NAMALWA (cell line): ENCODE results near the gene SPTBN2.

Experiments used
- DNase-seq: peaks from one replicate; pipeline ENCODE4 v3.0.0-alpha.2; 2015; ENCODE audit warnings: low spot score

The SPTBN2 gene

DNA sequence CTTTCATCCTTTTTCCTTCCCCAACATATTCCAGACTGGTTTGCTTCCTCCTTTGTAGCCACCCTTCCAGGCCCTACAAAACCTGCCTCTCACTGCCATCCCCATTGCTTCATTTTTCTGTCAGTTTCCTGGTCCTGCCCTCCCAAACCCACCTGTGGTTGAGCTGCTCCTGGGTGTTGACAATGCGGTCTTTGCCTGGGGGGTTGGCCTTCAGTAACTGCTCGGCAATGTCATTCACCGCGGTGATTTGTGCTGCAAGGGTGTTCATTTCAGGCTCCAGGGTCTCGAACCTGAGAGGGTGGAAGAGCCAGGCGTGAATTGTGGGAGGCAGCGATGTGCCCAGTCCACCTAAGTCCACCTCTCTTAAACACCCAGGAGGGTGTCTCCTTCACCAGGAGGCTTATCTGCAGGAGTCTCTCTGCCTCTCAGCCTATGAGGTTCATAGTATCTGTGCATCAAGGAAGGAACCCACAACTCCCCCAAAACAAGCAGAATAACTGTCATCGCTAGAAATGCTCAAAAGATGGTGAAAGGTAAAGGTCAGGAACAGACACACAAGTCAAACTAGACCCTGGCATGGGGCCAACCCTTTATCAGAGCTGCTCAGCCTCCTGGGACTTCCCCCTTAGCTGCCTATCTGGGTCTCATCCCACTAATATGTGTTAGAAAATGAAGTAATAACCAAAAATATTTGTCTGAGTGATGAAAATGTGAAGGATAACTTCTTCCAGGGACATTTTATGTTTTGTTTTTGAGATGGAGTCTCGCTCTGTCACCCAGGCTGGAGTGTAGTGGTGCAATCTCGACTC lies 27.4 kb downstream of the SPTBN2 start:
- no peak for DNase-seq

DNA sequence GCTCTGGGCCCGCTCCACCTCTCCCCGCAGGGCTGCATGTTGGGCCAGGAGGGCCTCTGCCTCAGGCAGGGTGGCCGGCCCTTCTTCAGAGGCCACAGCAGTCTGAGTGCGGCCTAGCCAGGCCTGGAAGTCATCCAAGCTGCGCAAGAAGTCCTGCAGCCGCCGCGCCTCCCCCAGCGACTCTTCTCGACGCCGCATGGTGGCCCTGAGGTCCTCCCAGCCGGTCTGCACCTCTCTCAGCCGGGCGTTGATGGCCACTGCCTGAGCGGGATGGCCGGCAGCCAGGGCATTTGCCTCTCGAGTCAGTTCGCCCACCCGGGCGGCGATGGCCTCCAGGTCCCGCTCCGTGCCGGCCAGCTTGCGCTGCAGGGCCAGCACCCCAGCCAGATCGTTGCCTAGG lies 28.3 kb downstream of the SPTBN2 start:
- no peak for DNase-seq

DNA sequence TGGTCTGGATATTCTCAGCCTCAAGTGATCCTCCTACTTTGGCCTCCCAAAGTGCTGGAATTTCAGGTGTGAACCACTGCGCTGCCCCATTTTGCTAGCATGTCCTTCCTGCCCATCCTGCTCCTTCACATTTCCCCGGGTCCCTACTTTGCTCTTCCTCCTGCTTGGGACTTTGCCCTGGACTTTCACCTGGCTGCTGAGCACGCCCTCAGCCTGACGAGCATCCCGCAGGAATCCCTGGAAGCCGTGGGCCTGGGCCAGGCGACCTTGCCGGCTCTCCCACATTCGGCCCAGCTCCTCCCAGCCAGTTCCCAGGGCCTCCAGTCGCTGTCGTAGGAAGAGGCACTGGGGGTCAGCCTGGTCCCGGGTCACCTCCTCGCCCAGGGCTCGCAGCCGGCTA lies 28.7 kb downstream of the SPTBN2 start:
- no peak for DNase-seq

DNA sequence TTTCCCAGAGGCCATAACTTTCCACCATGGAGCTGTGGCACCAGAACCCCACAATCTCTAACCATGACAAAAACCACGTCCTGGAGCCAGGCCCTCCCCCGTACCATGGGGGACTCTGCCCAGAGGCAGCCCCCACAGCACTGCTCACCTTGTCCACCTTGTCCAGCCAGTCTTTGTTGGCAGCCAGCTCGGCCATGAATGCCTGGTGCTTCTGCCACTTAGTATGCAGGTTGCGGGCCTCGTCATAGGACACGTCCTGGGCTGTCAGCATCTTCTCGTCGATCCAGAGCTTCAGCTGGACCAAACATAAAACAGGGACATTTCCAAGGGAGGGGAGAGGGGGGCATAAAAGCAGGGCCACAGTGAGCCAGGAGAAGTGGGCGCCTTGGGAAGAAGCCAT lies 30.5 kb downstream of the SPTBN2 start:
- no peak for DNase-seq

DNA sequence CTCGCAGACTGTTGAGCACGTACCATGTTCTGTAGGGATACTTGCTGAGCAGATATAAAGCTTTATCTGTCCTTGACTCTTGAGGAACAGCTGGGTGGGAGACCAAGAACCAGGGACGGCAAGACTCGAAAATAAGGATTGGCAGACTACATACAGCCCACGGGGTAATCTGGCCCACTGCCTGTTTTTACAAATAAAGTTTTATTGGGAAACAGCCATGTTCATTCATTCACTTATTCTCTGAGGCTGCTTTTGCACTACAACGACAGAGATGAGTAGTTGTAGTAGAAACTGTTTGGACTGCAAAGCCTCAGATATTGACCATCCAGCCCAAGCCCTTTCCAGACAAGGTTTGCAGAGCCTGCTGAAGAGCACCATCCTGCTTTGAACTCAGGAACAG lies 31.0 kb downstream of the SPTBN2 start:
- no peak for DNase-seq

DNA sequence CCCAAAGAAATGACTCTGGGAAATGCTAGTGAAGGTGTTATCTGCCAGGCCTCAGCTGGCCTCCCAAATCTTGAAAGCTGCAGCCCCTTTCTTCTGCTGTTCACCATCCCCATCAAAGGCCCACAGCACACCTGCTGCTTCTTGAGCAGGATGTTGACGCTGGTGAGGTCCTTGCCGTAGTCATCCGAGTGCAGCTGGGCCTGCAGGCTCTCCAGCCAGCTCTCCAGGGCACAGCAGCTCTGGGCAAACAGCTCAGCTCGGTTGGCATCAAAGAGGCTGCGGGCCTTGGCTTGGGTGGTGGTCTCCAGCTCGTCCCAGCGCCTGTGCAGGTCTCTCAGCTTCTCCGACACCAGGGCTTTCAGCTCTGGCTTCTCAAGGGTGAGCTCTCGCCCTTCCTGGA lies 32.9 kb downstream of the SPTBN2 start:
- no peak for DNase-seq

DNA sequence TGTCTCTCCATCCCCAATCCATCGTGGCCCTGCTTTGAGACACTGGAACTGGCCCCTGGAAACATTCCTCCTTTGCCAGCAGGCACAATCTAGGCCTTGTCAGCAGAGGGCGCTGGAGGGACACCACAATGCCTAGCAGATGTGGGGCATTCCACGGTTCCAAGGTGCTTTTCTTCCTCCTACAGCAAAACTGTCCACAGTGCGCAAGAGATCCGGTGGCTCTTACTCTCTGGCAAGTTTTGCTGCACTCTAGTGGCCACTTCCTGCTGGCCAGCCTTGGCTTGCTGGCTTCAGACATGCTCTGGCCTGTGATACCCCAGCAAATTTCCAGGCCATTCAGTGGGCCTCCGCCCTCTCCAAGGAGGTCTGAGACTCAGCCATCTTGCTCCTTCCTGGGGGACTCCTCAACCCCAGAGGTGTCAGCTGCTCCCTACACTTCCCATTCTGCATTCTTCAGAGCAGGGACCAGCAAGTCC lies 34.2 kb downstream of the SPTBN2 start:
- peak; percentile 87 for DNase-seq

DNA sequence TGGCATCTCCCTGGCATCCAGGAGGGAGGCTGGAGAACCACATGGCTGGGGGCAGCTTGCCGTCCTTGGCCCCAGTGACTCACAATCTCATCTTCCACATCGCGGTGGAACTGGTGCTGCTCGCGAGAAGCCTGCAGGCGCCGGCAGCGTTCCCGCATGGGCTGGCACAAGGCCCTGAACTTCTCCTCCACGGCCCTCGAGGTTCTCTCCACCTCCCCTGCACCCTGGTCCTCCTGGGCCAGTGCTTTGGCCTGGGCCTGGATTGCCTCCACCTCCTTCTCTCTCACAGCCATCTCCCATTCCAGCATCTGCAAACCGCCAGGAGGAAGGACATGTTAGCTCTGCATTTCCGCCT lies 35.0 kb downstream of the SPTBN2 start:
- DNase-seq, result no peak

DNA sequence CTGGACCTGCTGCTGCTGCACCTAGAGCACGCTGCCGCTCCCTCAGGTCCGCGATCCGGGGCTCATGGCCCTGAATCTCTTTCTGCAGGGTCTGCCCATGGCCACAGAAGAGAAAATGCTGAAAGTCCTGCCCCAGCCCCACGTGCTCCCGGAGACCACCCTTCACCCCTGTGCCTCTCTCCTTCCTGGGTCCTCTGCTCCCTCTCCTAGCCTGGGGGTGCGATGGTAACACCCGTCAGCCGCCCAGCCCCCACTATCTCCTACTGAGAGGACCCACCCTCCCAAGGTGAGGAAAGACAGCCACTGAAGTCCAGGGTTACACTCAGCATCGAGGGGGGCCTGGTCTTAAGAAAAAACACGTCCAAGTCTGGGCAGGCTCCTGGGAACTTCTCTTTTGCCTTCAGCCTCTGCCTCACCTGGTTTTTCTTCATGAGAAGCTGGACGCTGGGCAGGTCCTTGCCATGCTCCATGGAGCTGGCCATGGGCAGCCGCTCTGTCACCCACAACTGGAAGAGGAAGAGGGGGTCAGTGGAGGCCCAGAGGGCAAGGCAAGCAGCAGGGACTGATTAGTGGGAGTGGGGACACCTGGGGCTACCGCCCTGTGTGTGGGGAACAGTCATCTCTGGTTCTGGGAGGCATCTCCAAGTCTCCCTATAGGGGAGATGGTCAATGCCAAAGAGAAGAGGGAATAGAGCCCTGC lies 35.5 kb downstream of the SPTBN2 start:
- DNase-seq, result no peak

DNA sequence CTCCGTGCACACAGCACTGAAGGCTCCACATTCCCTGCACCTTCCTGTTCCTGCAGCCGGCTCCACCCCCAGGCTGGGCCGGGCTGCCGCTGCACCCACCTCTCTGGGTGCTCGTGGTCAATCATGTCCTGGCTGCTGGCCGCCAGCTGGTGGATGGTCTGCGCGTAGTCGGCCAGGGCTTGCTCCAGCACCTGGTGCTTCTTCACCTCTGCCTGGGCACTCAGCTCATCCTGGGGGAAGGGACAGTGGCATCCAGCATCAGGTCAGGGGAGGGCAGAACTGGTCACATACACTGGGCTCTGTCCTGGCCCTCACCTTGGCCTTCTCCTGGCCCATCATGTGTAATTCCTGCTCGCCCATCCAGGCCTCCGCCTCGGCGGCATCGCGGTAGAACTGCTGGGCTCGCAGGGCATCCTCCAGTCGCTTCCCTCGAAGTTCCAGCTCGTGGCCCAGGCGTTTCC lies 36.1 kb downstream of the SPTBN2 start:
- no peak for DNase-seq

DNA sequence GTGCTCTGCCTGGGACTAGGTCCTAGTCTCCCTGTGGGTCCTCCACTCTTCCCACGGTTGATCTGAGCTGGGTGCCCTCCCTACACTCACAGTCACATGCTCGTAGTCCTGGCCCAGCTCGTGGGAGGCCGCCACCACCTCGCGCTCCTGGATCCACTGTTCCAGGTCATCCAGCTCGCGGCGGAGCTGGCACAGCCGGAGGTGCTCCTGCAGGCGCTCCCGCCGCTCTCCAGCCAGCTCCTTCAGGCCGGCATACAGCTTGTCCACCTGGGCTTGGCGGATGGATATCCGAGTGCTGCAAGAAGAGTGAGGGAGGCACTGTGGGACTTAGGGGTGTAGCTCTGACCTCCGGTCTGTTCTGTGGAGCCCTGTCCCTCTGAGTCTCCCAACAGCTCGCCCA lies 36.6 kb downstream of the SPTBN2 start:
- no peak for DNase-seq

DNA sequence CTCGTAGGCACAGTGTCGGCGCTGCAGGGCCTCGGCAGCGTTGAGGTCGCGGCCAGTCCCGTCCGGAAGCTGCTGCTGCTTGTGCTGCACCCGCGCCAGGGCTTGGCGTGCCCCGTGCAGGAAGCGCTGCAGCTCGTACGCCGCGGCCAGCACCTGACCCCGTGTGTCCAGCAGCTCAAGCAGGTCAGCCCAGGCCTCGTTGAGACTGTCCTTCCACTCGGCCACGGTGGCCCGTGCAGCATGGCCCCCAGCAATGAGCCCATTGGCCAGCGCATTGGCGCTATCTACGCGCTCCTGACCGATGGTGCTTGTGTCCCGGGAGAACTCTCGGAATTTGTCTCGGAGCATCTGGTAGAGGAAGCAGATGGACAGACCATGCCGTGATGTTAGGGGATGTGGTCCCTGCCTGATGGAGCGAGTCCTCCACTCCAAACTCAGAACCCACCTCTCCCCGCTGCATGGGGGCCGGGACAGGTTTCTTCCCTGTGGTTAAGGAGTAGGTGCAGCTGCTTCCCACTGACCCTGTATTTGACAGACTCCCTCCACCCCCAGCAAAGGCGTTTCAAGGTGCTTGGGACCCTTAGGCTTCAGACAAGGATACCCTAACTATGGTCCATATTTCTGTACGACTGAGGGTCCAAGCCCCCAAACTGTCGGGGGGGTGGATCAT lies 37.6 kb downstream of the SPTBN2 start:
- no peak for DNase-seq

DNA sequence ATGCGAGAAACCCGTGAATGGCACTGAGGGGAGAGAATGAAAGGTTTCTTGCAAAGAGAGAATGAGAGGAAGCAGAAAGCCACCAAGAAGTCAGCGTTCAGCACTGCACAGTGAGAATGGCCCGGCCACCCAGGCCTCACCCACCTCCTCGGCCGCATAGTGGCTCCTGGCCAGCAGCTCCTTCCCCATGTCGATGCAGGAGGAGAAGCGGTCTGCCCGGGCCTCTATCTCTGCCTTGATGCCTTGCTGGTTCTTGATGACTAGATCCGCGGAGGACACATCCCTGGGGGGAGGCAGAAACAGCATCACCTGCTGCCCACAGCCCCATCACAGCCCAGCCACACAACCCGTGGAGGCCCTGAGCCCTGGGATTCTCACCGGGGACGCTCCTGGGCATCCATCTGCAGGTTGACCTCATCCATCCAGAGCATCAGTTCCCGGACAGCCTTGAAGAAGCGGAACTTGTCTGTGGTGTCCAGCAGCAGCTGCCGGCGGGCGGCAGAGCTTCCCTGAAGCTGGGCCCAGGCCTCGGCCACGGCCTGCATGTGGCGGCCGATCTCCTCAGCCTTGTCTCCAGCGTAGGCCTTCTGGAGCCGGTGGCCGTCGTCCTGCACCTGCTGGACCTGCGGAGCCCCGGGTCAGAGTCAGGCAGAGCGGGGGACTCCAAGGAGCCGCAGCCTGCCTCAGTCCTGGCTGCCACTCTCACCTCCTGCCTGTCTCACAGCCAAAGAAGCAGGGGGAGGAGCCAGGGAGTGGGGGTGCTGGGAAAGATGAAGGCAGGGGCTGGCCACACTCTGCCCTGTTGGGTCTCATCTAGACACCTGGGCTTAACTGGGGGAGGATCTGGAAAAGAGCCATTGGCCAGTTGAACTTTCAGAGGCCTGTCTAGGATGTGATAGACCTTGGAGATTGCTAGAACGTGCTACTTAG lies 39.1 kb downstream of the SPTBN2 start:
- DNase-seq, result no peak

DNA sequence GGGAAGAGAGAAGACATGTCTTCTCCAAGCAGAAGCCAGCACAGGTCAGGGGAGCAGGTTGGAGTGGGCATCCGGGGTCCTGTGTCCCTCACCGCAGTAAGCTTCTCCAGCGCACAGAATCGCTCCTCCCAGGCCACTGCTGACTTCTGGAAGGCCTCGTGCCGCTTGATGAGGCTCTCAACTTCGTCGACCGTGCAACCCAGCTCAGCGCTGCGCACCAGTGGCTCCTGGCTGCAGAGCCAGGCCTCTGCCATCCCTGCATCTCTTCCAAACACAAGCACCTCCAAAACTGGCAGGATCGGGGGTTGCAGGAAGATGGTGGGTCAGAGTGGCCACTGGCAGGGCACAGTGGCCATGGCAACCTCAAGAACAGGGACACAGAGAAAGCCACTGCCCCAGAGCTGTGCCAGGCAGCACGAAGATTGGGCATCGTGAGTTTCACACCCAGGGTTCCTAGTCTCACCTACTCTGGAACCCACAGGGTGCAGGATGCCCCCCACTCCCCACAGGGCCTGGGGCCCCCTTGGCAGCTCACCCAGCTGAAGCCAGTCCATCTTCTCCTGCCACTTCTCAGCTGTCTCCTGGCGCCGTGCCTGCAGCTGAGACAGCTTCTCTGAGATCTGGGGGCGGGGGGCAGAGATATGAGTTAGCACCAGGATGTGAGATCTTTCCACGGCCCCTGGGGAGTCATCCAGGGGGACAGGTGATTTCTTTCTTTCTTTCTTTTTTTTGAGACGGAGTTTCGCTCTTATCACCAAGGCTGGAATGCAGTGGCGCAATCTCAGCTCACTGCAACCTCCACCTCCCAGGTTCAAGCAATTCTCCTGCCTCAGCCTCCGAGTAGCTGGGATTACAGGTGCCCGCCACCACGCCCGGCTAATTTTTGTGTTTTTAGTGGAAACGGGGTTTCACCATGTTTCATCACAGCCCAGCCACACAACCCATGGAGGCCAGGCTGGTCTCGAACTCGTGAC lies 40.2 kb downstream of the SPTBN2 start:
- no peak for DNase-seq

DNA sequence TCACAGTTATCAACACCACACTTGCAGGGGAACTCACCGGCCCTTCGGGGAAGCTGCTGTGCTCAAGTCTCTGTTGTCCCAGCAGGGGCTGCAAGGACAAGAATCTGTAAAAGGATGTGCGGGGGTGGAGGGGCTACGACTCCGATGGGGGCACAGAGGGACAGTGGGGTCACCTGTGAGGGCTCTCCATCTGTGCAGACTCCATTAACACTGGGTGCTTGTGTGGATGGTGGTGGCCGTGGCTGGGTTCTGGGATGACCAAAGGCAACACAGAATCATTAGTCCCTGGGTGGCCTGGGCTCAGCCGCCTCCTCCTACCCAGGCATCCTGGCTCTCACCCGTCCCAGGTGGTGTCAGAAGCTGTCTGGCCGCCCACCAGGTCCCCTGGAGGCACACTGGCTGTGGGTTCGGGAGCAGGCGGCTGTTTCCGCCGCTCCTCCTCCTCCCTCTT lies 41.2 kb downstream of the SPTBN2 start:
- no peak for DNase-seq

DNA sequence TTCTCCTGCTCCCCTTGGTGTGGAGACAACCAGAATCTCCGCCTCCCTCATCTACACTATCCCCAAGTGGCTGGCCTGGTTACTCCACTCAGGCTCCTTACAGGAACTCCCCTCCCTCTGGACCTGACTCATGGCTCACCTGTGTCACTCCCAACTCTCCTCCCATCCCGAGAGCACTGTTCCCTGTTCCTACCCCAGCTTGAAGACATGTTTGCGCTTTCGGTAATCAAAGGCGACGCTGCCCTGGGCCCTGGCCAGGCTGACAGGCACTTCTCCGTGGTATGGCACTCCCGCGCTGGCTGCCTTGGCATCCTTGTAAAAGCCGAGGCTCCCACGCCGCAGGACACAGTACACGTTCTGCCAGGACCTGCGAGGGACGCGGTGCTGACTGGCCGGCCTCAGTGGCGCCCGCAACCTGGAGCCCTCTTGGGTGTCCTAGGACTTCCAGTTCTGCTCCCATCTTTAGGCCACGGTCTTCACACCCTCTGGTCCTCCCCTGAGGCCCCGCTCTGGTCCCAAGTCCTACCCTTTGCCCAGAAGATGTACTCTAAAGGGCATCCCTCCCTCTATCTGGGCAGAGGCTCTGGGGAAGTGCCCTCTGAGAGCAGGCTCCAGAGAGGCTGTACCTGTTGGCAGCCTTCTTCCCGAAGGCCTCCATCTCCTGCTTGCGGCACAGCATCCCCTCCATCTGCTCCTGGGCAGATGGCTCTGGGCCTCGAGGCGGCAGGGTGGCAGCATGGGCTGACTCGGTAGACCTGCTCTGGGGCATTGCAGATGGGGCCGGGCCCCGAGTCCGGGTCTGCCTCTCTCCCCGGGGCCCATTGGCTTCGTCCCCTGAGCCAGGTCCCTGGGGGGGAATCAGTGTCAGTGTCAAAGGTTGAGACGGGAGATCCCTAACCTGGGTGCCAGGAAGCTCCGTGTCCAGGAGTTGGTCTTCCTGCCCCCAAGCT lies 41.9 kb downstream of the SPTBN2 start:
- no peak for DNase-seq

DNA sequence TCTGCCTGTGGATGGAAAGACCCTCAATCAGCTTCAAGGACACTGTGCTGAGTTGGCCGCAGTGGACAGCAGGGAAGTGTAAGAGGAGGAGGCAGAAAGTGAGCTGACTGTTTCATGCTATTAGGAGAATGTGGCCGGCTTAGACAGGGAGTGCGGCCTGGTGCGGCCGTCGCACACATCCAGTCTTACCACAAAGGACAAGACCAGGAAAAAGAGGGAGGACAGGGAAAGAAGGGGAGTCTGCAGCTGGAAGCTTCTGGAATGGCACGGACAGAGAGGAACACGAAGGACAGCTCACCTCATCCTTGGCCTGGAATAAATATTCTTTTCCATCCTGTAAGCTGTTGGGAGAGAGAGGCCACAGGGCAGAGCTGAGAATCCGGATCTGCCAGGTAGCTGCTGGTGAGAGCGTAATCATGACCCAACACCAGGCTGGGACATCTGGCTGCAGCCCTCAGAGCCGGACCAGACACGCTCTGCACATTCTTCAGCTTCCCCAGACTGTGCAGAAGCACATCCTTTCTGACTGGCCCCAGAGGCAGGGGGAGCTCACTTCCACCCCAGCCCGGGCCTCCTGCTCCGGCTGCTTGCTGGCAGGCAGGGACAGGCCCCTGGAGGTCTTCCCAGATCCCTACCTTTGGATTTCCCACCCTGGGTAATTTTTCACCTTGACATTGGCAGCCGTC lies 42.8 kb downstream of the SPTBN2 start:
- no peak for DNase-seq

DNA sequence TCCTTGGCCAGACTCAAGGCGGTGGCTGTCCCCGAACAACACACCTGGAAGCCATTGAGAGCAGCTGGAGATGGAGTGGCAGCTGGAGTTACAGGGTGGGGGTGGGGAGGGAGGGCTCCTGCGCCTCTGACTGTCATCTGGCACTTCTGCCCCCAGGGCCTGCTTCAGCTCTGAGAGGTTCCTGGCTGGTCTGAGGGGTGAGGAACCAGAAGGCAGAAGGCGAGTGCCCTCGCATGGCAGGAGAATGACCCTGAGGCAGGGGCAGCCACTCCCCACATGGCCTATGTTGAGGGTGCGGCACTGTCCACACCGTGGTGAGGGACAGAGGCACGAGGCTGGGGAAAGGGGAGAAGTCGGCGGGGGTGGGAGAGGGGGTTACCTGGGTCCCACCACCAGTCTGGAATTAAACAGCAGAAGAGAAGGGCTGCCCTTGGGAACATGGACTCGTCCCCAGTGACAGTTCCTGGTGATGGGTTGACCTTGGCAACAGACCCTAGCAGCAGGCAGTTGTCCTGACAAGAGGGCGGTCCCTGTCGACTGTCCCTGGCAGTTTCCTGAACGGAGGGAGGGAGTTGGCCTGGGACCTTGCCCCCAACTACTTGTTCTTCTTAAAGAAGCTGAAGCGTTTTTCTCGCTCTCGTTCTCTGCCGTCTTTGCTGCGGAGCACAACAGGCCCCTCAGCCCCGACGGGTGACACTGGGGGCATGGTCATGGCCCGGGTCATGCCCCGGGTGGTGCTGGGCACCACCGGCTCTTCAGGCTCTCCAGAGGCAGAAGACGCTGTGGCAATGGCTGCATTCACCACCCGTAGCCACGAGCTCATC lies 43.5 kb downstream of the SPTBN2 start:
- no peak for DNase-seq
